SW 1271 (cell line): ENCODE measurements around the gene DNAJC15.
"Not testable (repeated sequence)": the region's sequence is repeated elsewhere in the genome, so short reads cannot be mapped to it uniquely, and the experiment has no call there.

Experiments
- DNase-seq, 2 experiments: peaks; one replicate each; lab custom pipeline; 2025; lab: John Stamatoyannopoulos, UW

The DNAJC15 gene

GRCh38 chr13:43005460-43006236 is 17.7 kb upstream of the DNAJC15 start:
- no peak for DNase-seq

GRCh38 chr13:43006893-43007631 is 16.3 kb upstream of the DNAJC15 start:
- no peak for DNase-seq

- DNase-seq = no peak
Measured at GRCh38 chr13:43008596-43008995, 14.8 kb upstream of the DNAJC15 start.

- no peak for DNase-seq
Measured at GRCh38 chr13:43009506-43009905, 13.9 kb upstream of the DNAJC15 start.

- DNase-seq = no peak
Measured at GRCh38 chr13:43014162-43014561, 9.2 kb upstream of the DNAJC15 start.

GRCh38 chr13:43016226-43016625 is 7.2 kb upstream of the DNAJC15 start:
- DNase-seq = no peak

GRCh38 chr13:43019811-43020210 is 3.6 kb upstream of the DNAJC15 start:
- no peak for DNase-seq

GRCh38 chr13:43020794-43021193 is 2.6 kb upstream of the DNAJC15 start:
- no peak for DNase-seq

GRCh38 chr13:43021926-43022670 is 1.3 kb upstream of the DNAJC15 start:
- DNase-seq = no peak

GRCh38 chr13:43022934-43023288 is 475 bp upstream of the DNAJC15 start:
- DNase-seq = no peak

GRCh38 chr13:43026262-43026661 is 2.9 kb downstream of the DNAJC15 start:
- DNase-seq = no peak

GRCh38 chr13:43030548-43030947 is 7.2 kb downstream of the DNAJC15 start:
- DNase-seq = no peak

GRCh38 chr13:43031881-43032280 is 8.5 kb downstream of the DNAJC15 start:
- no peak for DNase-seq

GRCh38 chr13:43033038-43033437 is 9.7 kb downstream of the DNAJC15 start:
- no peak for DNase-seq

- no peak for DNase-seq
Measured at GRCh38 chr13:43036351-43037250, 13.2 kb downstream of the DNAJC15 start.

- DNase-seq = no peak
Measured at GRCh38 chr13:43039966-43040365, 16.6 kb downstream of the DNAJC15 start.

- not testable (repeated sequence) for DNase-seq
Measured at GRCh38 chr13:43040581-43041368, 17.4 kb downstream of the DNAJC15 start.

- DNase-seq = no peak
Measured at GRCh38 chr13:43041369-43041921, 18.1 kb downstream of the DNAJC15 start.

- DNase-seq = no peak
Measured at GRCh38 chr13:43042410-43042921, 19.1 kb downstream of the DNAJC15 start.

GRCh38 chr13:43044720-43045301 is 21.4 kb downstream of the DNAJC15 start:
- DNase-seq = no peak
